Hepatic stellate cell (primary cell): ENCODE data around the gene MAP3K10.
"Not testable (repeated sequence)": the region's sequence is repeated elsewhere in the genome, so short reads cannot be mapped to it uniquely, and the experiment has no call there.

ENCODE experiments used
- DNase-seq: peaks from one replicate; pipeline ENCODE4 v3.0.0; 2011; ENCODE audit warnings: low spot score

The MAP3K10 gene

DNA sequence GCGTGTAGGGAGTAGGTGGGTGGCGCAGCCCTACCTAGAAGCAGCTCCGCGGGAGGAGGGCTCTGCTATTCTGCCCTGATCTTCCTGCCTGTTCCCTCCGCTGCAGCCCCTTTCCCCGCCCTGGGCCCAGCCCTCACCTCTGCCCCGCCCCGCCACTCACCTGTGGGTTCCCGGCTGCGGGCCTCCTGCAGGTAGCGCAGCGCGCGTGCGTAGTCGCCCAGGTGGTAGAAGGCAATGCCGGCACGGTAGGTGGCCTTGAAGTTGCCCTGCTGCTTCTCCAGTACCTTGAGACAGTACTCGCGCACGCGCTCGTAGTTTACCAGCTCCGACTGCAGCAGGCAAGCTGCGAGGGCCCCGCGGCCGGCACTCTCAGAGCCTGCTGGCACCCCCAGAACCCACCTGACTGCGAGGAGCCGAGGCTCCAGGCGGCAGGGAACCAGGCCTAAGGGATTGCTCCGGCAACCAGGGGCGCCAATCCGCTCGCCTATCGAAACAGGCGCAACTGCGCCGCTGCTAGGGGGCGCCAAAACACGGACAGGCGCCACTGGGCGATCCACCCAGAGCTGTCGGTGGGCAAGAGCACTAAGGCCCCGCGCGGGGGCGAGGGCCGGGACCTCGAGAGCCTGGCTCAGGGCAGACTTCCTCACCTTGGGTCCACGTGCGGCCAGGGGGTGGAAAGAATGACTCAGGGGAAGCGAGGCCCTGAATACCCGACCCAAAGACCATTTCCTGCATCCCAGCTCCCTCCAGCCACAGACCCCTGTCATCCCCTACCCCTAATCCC lies 26.0 kb downstream of the MAP3K10 start:
- no peak for DNase-seq

DNA sequence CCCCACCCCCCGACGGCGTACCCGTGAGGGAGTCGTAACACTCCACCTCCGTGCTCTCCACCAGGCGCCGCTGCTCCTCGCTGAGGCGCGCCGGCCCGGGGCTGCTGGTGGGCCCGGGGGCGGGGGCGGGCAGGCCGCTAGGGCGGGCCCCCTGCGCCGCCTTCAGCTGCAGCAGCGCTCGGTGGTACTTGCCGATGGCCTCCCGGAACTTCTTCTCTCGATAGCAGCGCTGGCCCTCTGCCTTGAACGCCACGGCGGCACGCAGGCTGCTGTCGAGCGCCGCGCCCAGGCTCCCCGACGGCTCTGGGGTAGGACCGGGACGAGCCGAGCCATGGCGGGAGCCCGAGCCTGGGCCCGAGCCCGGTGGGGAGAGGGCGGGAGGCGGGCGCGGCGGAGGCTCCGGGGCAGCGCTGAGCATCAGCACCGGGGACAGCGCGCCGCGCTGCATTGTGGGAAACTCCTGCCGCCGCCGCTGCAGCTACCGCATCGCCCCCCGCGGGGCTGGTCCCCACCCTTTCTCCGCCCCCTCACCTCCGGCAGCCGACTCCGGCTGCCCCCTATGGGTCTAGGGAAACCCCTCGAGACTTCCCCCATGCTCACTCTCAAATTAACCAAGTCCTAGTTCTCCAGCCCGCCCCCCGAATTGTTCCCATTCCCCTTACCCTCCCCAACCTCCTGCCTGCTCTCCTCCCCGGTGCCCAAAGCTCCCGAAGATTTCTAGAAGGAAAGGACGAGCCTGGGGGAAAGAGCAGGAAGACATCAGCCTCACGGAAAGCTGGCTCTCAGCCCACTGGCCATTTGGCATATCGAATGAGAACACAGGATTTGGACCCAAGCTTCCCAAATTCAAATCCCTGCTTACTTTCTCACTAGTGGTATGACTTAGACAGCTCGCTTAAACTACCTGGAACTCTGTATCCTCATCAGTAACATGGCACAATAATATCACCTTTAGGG lies 27.0 kb downstream of the MAP3K10 start, which contains the start of gene TTC9B:
Gene TTC9B, minus strand, starts transcription at position 451 of the 957 bp plus-strand sequence. Its CDS starts 3 bp downstream, at position 448.
- peak; percentile 52 for DNase-seq

DNA sequence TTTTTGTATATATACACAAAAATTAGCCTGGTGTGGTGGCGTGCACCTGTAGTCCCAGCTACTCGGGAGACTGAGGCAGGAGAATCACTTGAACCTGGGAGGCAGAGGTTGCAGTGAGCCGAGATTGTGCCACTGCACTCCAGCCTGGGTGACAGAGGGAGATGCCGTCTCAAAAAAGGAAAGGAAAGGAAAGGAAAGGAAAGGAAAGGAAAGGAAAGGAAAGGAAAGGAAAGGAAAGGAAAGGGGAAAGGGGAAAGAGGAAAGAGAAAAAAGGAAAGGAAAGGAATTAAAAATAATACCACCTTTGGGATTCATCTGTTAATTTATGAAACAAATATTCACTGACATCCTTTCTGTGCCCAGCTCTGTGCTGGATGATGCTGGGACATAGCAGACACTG lies 27.8 kb downstream of the MAP3K10 start:
- DNase-seq, result not testable (repeated sequence)

DNA sequence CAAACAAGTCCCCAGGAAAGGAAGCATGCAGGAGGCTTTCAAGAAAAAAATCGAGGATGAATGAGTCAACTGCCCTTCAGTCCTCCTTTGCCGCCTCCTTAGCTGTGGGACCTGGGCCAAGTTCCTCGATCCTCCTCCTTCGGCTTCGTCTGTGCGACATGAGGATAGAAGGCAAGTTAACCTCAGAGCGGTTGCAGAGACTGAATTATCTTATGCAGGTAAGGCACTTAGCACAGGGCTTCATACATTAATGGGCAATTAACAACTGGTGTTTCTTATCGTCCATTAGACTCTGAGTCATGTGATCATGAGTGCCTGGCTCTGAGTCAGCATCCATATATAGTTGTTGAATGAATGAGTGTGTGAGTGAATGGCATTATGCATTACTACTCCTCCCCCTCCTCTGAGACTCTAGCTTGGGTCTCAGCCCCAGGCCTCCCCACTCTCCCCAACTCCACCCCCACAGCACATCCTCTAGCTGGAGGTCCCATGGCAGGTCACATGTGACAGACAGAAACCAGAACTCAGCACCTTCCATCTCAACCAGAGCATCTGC lies 28.6 kb downstream of the MAP3K10 start:
- peak; percentile 79 for DNase-seq

DNA sequence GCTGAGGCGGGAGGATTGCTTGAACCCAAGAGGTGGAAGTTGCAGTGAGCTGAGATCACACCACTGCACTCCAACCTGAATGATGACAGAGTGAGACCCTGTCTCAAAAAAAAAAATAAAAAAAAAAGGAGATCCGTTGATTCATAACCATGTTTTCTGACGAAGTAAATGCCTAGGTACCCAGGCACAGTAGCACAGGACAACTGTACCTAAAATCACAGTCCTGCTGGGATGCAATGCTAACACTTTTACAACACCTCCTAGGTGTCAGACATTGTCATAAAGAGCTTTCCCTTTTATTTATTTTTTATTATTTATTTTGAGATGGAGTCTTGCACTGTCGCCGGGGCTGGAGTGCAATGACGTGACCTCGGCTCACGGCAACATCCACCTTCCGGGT lies 29.4 kb downstream of the MAP3K10 start:
- no peak for DNase-seq

GRCh38 chr19:40221858-40222619 lies 30.8 kb downstream of the MAP3K10 start:
- DNase-seq, result peak; percentile 100

DNA sequence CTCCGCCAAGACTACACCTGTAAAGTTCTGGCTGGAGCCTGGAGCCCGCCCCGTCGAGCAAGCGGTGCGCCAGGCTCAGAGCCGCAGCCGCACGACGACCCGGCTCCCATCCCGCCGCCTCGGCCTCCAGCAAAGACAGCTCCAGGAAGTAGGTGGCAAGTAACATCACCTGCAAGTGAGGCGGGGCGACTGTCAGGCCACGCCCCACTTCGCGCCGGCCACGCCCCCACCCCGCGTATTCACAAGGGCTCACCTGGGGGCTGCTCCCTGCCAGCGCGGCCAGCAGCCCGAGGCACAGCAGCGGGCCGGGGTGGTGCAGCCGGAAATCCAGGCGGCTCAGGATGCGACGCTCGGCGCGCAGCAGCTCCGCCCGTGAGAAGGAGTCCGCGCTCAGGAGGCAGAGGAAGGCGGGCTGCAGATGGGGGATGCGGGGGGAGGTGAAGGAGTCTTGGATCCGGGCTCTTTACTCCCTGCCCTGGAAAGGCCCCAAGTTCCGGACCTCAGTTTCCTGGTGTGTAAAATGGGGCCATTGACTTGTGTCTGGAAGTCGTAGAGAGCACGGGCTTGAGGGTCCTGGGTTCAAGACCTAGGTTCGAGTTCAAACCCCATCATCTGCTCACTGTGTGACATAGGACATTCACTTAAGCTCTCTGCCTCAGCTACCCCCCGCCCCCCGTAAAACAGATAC lies 32.1 kb downstream of the MAP3K10 start:
- no peak for DNase-seq

DNA sequence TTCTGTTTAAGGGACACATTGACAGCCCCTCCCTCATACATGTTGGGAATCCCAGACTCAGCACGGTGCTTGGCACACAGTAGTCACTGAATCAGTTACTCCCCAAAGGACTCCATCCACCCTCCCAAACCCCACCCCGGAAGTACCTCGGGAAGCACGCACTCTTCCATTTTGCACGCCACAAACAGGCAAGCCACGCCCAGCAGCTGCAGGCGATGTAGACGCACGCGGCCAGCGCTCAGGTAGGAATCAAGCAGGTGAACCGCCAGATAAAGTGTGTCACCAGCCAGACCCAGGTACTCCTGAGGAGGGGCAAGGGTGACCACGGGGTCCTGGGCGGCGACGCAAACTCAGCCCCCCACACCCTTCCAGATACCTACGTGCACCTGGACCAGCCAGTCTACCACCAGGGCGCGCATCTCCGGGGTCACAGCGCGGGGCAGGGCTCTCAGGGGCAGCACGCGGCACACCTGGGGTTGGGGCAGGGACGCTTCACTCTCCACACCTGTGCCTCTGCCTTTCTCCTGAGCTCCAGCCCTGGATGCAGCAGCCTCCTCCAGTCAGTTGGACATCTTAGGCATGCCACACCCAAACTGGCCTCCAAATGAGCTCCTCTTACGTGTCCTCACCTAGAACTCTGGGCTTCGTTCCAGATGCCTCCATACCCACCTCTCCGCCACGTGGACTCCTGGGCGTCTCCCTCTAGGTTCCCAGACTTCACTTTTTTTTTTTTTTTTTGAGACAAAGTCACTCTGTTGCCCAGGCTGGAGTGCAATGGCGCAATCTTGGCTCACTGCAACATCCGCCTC lies 33.3 kb downstream of the MAP3K10 start:
- no peak for DNase-seq

GRCh38 chr19:40225440-40226305 lies 34.4 kb downstream of the MAP3K10 start:
- peak; percentile 75 for DNase-seq

GRCh38 chr19:40228346-40228745 lies 37.1 kb downstream of the MAP3K10 start:
- no peak for DNase-seq

- DNase-seq, result no peak
These were observed 37.6 kb downstream of the MAP3K10 start for GRCh38 chr19:40228863-40229262.

- peak; percentile 47 for DNase-seq
These were observed 38.3 kb downstream of the MAP3K10 start for GRCh38 chr19:40229484-40229883.

- DNase-seq, result no peak
These were observed 38.7 kb downstream of the MAP3K10 start for GRCh38 chr19:40229926-40230417.

GRCh38 chr19:40231057-40231456 lies 39.8 kb downstream of the MAP3K10 start:
- DNase-seq, result no peak

DNA sequence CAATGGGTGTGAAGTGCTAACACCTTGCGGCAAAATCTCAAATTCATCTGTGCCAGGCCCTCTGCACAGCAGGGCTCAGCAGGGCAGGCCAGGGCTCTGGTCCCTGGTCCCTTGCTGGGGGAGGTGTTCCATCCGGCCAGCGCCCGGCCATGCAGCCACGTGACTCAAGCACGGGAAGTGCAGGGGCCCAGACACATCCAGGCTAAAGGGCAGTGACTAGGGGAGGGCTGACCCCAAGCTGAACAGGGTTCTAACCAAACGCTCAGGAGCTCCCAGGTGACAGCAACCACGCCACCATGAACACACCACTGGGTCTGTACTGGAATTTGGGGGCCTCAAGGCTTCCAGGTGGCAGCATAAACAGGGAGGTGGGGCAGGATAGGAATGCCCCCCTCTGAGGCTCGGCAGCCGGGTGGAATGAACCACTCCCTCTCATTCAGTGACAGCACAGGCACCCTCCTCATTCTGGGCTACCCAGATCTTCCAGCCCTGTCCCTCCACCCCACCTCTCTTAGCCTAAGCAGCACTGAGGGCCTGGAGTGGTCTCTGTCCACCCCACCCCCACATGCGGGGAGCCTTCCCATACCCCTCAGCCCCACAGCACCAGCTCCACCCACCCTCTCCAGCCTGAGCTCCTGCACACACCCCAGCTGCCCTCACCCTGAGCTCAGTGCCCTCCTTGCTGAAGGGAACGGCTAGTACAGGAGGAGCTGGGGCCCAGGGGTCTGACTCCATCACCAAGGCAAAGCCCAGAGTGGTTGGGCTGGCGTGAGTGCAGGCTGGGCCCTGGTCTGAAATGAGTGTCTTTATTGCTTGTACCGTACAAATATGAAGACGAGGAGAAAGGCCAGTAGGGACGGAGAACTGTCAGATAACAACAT lies 40.6 kb downstream of the MAP3K10 start:
- peak; percentile 61 for DNase-seq

GRCh38 chr19:40232479-40232878 lies 41.3 kb downstream of the MAP3K10 start:
- no peak for DNase-seq

GRCh38 chr19:40232949-40233810 lies 42.0 kb downstream of the MAP3K10 start:
- no peak for DNase-seq
